ENCODE data around the gene TCF7L1. TPM values are rescaled to one million over a fixed set of nuclear protein-coding genes. Genes with fewer than 3 reads are reported as not detected.
"Not testable (repeated sequence)": the region's sequence is repeated elsewhere in the genome, so short reads cannot be mapped to it uniquely, and the experiment has no call there.

TCF7L1 gene
- total and polyA plus RNA-seq, 5 donors = 12.0 to 13.8 (median 12.9) TPM

GRCh38 chr2:85152895-85153294 is 19.7 kb downstream of the TCF7L1 start:
- H3K27me3 ChIP-seq (ENCODE audit: control insufficient read depth, insufficient read depth) = no peaks in the 10 kb centered on the region
- no peaks in the 10 kb centered on the region for H3K9me3 ChIP-seq (ENCODE audit: control insufficient read depth, low read length)
- H3K4me3 ChIP-seq (ENCODE audit: low read length) = no peak overlapping the region
- peaks cover 20% of the 10 kb centered on the region for H3K4me1 ChIP-seq (ENCODE audit: control insufficient read depth, insufficient read depth, low read length)
- DNase-seq (no peak), ATAC-seq (no peak)
- H3K27ac ChIP-seq (ENCODE audit: low read length) = no peak overlapping the region
- intact Hi-C loops (cut with DNase I) = no loop called here
- 89% methylated on average over 2 of the region's 2 CpGs for WGBS

- intact Hi-C loops (cut with DNase I) = no loop called here
- Histone ChIP-seq H3K4me3 (ENCODE audit: low read length) (no peak overlapping the region), H3K9me3 (ENCODE audit: control insufficient read depth, low read length) (no peaks in the 10 kb centered on the region), H3K4me1 (ENCODE audit: control insufficient read depth, insufficient read depth, low read length) (peaks cover 28% of the 10 kb centered on the region), H3K27me3 (ENCODE audit: control insufficient read depth, insufficient read depth) (no peaks in the 10 kb centered on the region), H3K27ac (ENCODE audit: low read length) (no peak overlapping the region)
- DNase-seq (no peak), ATAC-seq (peak; percentile 58 to 59)
- 51% methylated on average over 7 of the region's 7 CpGs for WGBS
Measured at GRCh38 chr2:85154048-85154753, 21.0 kb downstream of the TCF7L1 start.

- intact Hi-C loops (cut with DNase I); H3K27me3 ChIP-seq (ENCODE audit: control insufficient read depth, insufficient read depth); H3K27ac ChIP-seq (ENCODE audit: low read length); ATAC-seq; DNase-seq; H3K4me3 ChIP-seq (ENCODE audit: low read length); H3K9me3 ChIP-seq (ENCODE audit: control insufficient read depth, low read length): not testable (repeated sequence)
- peaks cover 33% of the 10 kb centered on the region for H3K4me1 ChIP-seq (ENCODE audit: control insufficient read depth, insufficient read depth, low read length)
- 93% methylated on average over 8 of the region's 8 CpGs for WGBS
Measured at GRCh38 chr2:85155082-85155481, 21.9 kb downstream of the TCF7L1 start.

- WGBS = 41% methylated on average over 7 of the region's 7 CpGs
- Histone ChIP-seq H3K27me3 (ENCODE audit: control insufficient read depth, insufficient read depth) (no peaks in the 10 kb centered on the region), H3K4me1 (ENCODE audit: control insufficient read depth, insufficient read depth, low read length) (peaks cover 33% of the 10 kb centered on the region), H3K27ac (ENCODE audit: low read length) (no peak overlapping the region), H3K9me3 (ENCODE audit: control insufficient read depth, low read length) (no peaks in the 10 kb centered on the region), H3K4me3 (ENCODE audit: low read length) (no peak overlapping the region)
- DNase-seq (no peak), ATAC-seq (no peak)
- intact Hi-C loops (cut with DNase I) = no loop called here
Measured at GRCh38 chr2:85156153-85156552, 23.0 kb downstream of the TCF7L1 start.

DNA sequence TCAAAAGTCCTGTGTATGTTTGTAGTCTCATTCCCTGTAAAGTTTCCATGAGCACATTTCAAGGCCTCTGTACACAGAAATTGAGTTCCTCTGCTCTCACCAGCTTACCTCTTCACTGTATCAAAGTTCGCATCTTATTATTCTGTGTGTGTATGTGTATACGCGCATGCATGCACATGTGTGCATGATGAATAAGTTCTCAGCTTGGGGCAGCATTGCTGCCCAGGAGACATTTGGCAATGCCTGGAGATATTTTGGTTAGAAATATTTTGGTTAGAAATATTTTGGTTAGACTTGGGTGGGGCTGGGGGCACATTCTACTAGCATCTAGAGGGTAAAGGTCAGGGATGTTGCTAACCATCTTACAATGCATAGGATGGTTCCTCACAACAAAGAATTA is 23.4 kb downstream of the TCF7L1 start:
- ATAC-seq (no peak), DNase-seq (no peak)
- WGBS = over 99% methylated on average over 3 of the region's 3 CpGs
- intact Hi-C loops (cut with DNase I) = no loop called here
- Histone ChIP-seq H3K4me1 (ENCODE audit: control insufficient read depth, insufficient read depth, low read length) (peaks cover 36% of the 10 kb centered on the region), H3K4me3 (ENCODE audit: low read length) (no peak overlapping the region), H3K27ac (ENCODE audit: low read length) (no peak overlapping the region), H3K9me3 (ENCODE audit: control insufficient read depth, low read length) (no peaks in the 10 kb centered on the region), H3K27me3 (ENCODE audit: control insufficient read depth, insufficient read depth) (no peaks in the 10 kb centered on the region)

- Histone ChIP-seq H3K4me1 (ENCODE audit: control insufficient read depth, insufficient read depth, low read length) (peaks cover 39% of the 10 kb centered on the region), H3K27ac (ENCODE audit: low read length) (no peak overlapping the region), H3K27me3 (ENCODE audit: control insufficient read depth, insufficient read depth) (no peaks in the 10 kb centered on the region), H3K9me3 (ENCODE audit: control insufficient read depth, low read length) (no peaks in the 10 kb centered on the region), H3K4me3 (ENCODE audit: low read length) (no peak overlapping the region)
- DNase-seq (no peak), ATAC-seq (no peak)
- WGBS = 86% methylated on average over 1 of the region's 1 CpG
- intact Hi-C loops (cut with DNase I) = no loop called here
Measured at GRCh38 chr2:85157345-85157744, 24.2 kb downstream of the TCF7L1 start.

- Histone ChIP-seq H3K4me3 (ENCODE audit: low read length) (no peak overlapping the region), H3K27ac (ENCODE audit: low read length) (no peak overlapping the region), H3K9me3 (ENCODE audit: control insufficient read depth, low read length) (no peaks in the 10 kb centered on the region), H3K4me1 (ENCODE audit: control insufficient read depth, insufficient read depth, low read length) (peaks cover 44% of the 10 kb centered on the region), H3K27me3 (ENCODE audit: control insufficient read depth, insufficient read depth) (no peaks in the 10 kb centered on the region)
- ATAC-seq (no peak), DNase-seq (no peak)
- intact Hi-C loops (cut with DNase I) = no loop called here
- 59% methylated on average over 14 of the region's 14 CpGs for WGBS
Measured at GRCh38 chr2:85158559-85159273, 25.5 kb downstream of the TCF7L1 start.

- intact Hi-C loops (cut with DNase I) = no loop called here
- Histone ChIP-seq H3K4me3 (ENCODE audit: low read length) (no peak overlapping the region), H3K9me3 (ENCODE audit: control insufficient read depth, low read length) (no peaks in the 10 kb centered on the region), H3K27ac (ENCODE audit: low read length) (no peak overlapping the region), H3K27me3 (ENCODE audit: control insufficient read depth, insufficient read depth) (no peaks in the 10 kb centered on the region), H3K4me1 (ENCODE audit: control insufficient read depth, insufficient read depth, low read length) (peaks cover 40% of the 10 kb centered on the region)
- 52% methylated on average over 6 of the region's 6 CpGs for WGBS
- no peak for ATAC-seq
- DNase-seq = no peak
Measured at GRCh38 chr2:85159589-85159988, 26.4 kb downstream of the TCF7L1 start.

GRCh38 chr2:85160966-85161960 is 28.1 kb downstream of the TCF7L1 start:
- peaks cover 40% of the 10 kb centered on the region for H3K4me1 ChIP-seq (ENCODE audit: control insufficient read depth, insufficient read depth, low read length)
- WGBS = 62% methylated on average over 18 of the region's 18 CpGs
- ATAC-seq = peak in 1 of 2 donors; percentile 17
- intact Hi-C loops (cut with DNase I) = no loop called here
- peak in 2 of 3 donors; percentile 31 to 65 for DNase-seq
- H3K27me3 ChIP-seq (ENCODE audit: control insufficient read depth, insufficient read depth) = no peaks in the 10 kb centered on the region
- no peak overlapping the region for H3K27ac ChIP-seq (ENCODE audit: low read length)
- no peaks in the 10 kb centered on the region for H3K9me3 ChIP-seq (ENCODE audit: control insufficient read depth, low read length)
- no peak overlapping the region for H3K4me3 ChIP-seq (ENCODE audit: low read length)

- DNase-seq = peak in 1 of 3 donors; percentile 30
- Histone ChIP-seq H3K4me1 (ENCODE audit: control insufficient read depth, insufficient read depth, low read length) (peaks cover 36% of the 10 kb centered on the region), H3K9me3 (ENCODE audit: control insufficient read depth, low read length) (no peaks in the 10 kb centered on the region), H3K27ac (ENCODE audit: low read length) (no peak overlapping the region), H3K4me3 (ENCODE audit: low read length) (no peak overlapping the region), H3K27me3 (ENCODE audit: control insufficient read depth, insufficient read depth) (no peaks in the 10 kb centered on the region)
- WGBS = 49% methylated on average over 8 of the region's 8 CpGs
- intact Hi-C loops (cut with DNase I) = no loop called here
- ATAC-seq = peak; percentile 67 to 68
Measured at GRCh38 chr2:85162746-85163301, 29.6 kb downstream of the TCF7L1 start.

Measured in right cardiac atrium (tissue), 5 donors.